Measurements from ENCODE around the gene CHIT1.

DNA sequence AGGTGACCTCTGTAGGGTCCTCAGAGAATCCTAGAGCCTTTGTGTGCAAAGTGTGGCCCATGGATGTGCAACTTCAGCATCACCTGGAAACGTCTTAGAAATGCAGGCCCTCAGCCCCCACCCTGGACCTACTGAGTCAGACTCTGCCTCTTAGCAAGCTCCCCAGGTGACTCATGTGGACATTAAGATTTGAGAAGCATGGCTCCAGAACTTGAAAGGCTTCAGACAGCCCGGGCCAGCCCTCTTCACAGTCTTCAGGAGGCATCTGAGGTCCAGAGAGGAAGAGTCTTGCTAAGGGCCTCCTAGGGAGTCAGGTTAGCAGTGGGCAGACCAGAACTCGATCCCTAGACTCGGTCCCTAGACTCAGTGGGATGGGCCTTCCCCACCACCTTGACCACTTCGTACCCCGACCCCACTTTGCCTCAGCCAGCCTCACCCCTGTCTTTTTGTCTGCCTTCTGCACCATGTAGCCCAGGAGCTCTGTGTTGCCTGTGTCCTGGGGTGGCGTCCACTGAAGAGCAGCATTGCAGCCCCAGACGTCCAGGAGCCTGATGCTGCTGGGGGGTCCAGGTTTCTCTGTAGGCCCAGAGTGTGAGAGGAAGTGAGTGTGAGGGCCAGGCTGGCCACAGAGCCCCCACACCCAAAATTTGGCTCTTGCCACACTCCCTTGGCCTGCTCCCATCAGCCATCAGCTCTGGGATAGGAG lies 58.7 kb downstream of the CHIT1 start:
- TF ChIP-seq, protein P1, sequence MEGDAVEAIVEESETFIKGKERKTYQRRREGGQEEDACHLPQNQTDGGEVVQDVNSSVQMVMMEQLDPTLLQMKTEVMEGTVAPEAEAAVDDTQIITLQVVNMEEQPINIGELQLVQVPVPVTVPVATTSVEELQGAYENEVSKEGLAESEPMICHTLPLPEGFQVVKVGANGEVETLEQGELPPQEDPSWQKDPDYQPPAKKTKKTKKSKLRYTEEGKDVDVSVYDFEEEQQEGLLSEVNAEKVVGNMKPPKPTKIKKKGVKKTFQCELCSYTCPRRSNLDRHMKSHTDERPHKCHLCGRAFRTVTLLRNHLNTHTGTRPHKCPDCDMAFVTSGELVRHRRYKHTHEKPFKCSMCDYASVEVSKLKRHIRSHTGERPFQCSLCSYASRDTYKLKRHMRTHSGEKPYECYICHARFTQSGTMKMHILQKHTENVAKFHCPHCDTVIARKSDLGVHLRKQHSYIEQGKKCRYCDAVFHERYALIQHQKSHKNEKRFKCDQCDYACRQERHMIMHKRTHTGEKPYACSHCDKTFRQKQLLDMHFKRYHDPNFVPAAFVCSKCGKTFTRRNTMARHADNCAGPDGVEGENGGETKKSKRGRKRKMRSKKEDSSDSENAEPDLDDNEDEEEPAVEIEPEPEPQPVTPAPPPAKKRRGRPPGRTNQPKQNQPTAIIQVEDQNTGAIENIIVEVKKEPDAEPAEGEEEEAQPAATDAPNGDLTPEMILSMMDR (IDR thresholded peaks at IDR 0.05) = no peak
- no peak for TF ChIP-seq POLR2A (IDR thresholded peaks at IDR 0.05)

Measured in ovary (tissue), 3 donors.